Esophagus muscularis mucosa (tissue), 4 donors: Measurements from ENCODE around the gene PSMB7. TPM values are rescaled to one million over a fixed set of nuclear protein-coding genes. Genes with fewer than 3 reads are reported as not detected.

ENCODE experiments used
- DNase-seq: peaks from one replicate; pipeline ENCODE4 v3.0.0-alpha.2; 2017; ENCODE audit errors: extremely low spot score
- H3K27ac ChIP-seq, 4 donors: fragments of 200-600 bp; sonication (generic); replicated peaks in 1 of 4; 1 replicate in 3 of 4; 2 replicates in 1 of 4; pipeline ENCODE4 v1.5.1; 2016 to 2019; ENCODE audit warnings: mild to moderate bottlenecking in 1 of 4
- H3K27me3 ChIP-seq, 4 donors: fragments of 200-600 bp; sonication (generic); one replicate each; pipeline versions ENCODE4 v1.5.1 to v1.6.0; 2016 to 2019
- H3K36me3 ChIP-seq, 4 donors: fragments of 200-600 bp; sonication (generic); one replicate each; pipeline ENCODE4 v1.5.1; 2016 to 2019
- H3K4me1 ChIP-seq, 4 donors: fragments of 200-600 bp; sonication (generic); one replicate each; pipeline ENCODE4 v1.5.1; 2016 to 2019
- H3K4me3 ChIP-seq, 4 donors: fragments of 200-600 bp; sonication (generic); 1 replicate in 2 of 4; 2 replicates in 2 of 4; pipeline ENCODE4 v1.5.1; 2016 to 2019; ENCODE audit warnings: mild to moderate bottlenecking in 4 of 4, moderate library complexity in 1 of 4
- H3K9me3 ChIP-seq, 4 donors: fragments of 200-600 bp; sonication (generic); 1 replicate in 3 of 4; 2 replicates in 1 of 4; pipeline ENCODE4 v1.5.1; 2016 to 2019
- CTCF ChIP-seq, 3 experiments: fragments of 200-600 bp in 2 of 3; fragments of 450-650 bp in 1 of 3; sonication (generic) in 2 of 3; IDR thresholded peaks; one replicate each; pipeline ENCODE4 v1.5.1; 2017 to 2019; ENCODE audit warnings: antibody characterized with exemption in 3 of 3, mild to moderate bottlenecking in 2 of 3, moderate library complexity in 1 of 3
- EP300 ChIP-seq: sonication (generic); formaldehyde crosslinking; IDR thresholded peaks from one replicate; pipeline ENCODE4 v1.6.1; 2017; ENCODE audit warnings: antibody characterized with exemption
- POLR2A ChIP-seq: fragments of 450-650 bp; IDR thresholded peaks from one replicate; pipeline ENCODE4 v1.6.1; 2017; ENCODE audit warnings: antibody characterized with exemption, moderate library complexity, mild to moderate bottlenecking, low read depth
- POLR2AphosphoS5 ChIP-seq, 2 donors: sonication (generic); formaldehyde crosslinking; IDR thresholded peaks; one replicate each; pipeline ENCODE4 v1.6.1; 2017; ENCODE audit warnings: antibody characterized with exemption in 2 of 2
- WGBS: methylation state at CpG from one replicate; pipeline ENCODE4 v1.1.5; 2018; 5-methylcytosine and 5-hydroxymethylcytosine counted together
- intact Hi-C: fragments of 100-400 bp; cut with DNase I; formaldehyde crosslinking; loops from one replicate; pipeline ENCODE4 v1.15.1; 2023
- total RNA-seq, 4 donors: library from RNA; depleted of rRNA; stranded (reverse); fragments of >200 nt; gene quantifications; one replicate each; pipeline versions ENCODE4 v1.1.0 to v1.2.1, GENCODE V29; 2016

Gene PSMB7
- total RNA-seq, 4 donors from 2014 or later = 105 to 124 (median 113) TPM

- H3K27ac ChIP-seq = no peak overlapping the region
- intact Hi-C loops = no loop called here
- no peaks in the 10 kb centered on the region for H3K27me3 ChIP-seq
- WGBS = 44% methylated on average over 9 of the region's 9 CpGs
- peaks cover 46 to 65% (median 50%) of the 10 kb centered on the region in 4 donors for H3K4me1 ChIP-seq
- H3K9me3 ChIP-seq = no peaks in the 10 kb centered on the region
- TF ChIP-seq POLR2A = no peak
- peak in 2 of 3 experiments; percentile 19 to 43 for TF ChIP-seq CTCF (IDR thresholded peaks at IDR 0.05)
- no peak for TF ChIP-seq EP300
- no peak for TF ChIP-seq POLR2AphosphoS5 (IDR thresholded peaks at IDR 0.05)
- H3K36me3 ChIP-seq = peaks cover 0 to 24% (median 13%) of the 10 kb centered on the region in 4 donors
- no peak for DNase-seq
- H3K4me3 ChIP-seq = no peak overlapping the region
These were observed 22.3 kb downstream of the PSMB7 start for GRCh38 chr9:124392871-124393460.

GRCh38 chr9:124392254-124392870, 22.9 kb downstream of the PSMB7 start:
- intact Hi-C loops = no loop called here
- WGBS = 78% methylated on average over 11 of the region's 12 CpGs

DNA sequence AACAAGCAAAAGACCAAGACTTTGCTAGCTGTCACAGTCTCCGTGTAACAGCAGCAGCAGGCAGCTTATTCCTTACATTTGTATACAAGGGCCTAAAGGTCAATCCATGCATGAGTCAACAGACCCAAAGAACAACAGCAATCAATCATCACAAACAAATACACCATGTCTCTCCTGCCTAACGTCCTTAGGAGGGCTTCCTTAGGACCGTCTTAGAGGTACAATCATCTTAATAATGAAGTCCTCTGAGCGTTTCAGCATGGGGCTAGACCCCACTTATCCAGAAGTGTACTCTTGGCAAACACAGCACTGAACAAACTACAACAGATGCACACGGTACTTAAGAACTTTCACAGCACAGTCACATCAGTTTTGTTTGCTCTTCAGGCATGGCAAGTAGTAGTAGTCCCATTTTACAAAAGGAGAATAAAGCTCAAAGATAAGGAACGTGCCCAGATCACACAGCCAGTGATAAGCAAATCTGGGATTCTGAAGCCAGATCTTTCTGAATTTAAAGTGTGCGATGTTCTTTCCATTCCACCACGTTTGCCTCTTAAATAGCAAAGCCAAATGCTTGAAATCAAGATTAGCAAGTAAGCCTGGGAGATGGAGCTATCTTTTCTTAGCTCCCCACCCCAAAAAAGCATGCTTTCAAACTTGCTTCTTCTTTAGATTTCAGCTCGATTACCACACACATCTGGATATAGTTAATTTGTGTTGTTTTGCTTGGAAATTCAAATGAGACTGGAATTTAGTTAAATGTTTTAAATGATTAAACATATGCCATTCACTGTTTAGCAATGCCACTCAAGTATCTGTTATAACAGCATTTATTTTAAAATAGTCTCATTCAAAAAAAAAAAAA, 24.2 kb downstream of the PSMB7 start:
- no peaks in the 10 kb centered on the region for H3K27me3 ChIP-seq
- peaks cover 0 to 14% (median 8%) of the 10 kb centered on the region in 4 donors for H3K36me3 ChIP-seq
- H3K27ac ChIP-seq = no peak overlapping the region
- intact Hi-C loops = no loop called here
- H3K4me3 ChIP-seq = no peak overlapping the region
- 74% methylated on average over 9 of the region's 9 CpGs for WGBS
- DNase-seq = no peak
- TF ChIP-seq POLR2A (no peak), CTCF (IDR thresholded peaks at IDR 0.05) (no peak), EP300 (no peak), POLR2AphosphoS5 (IDR thresholded peaks at IDR 0.05) (no peak)
- peaks cover 51 to 61% (median 56%) of the 10 kb centered on the region in 4 donors for H3K4me1 ChIP-seq
- no peaks in the 10 kb centered on the region for H3K9me3 ChIP-seq

More at GRCh38 chr9:124392254-124392870, 22.9 kb downstream of the PSMB7 start:
- H3K4me3 ChIP-seq = no peak overlapping the region
- DNase-seq = no peak
- peaks cover 47 to 65% (median 55%) of the 10 kb centered on the region in 4 donors for H3K4me1 ChIP-seq
- TF ChIP-seq POLR2AphosphoS5 (IDR thresholded peaks at IDR 0.05) (no peak), CTCF (IDR thresholded peaks at IDR 0.05) (no peak), EP300 (no peak), POLR2A (no peak)
- no peaks in the 10 kb centered on the region for H3K9me3 ChIP-seq
- no peaks in the 10 kb centered on the region for H3K27me3 ChIP-seq
- no peak overlapping the region for H3K27ac ChIP-seq
- H3K36me3 ChIP-seq = peaks cover 0 to 23% (median 13%) of the 10 kb centered on the region in 4 donors

DNA sequence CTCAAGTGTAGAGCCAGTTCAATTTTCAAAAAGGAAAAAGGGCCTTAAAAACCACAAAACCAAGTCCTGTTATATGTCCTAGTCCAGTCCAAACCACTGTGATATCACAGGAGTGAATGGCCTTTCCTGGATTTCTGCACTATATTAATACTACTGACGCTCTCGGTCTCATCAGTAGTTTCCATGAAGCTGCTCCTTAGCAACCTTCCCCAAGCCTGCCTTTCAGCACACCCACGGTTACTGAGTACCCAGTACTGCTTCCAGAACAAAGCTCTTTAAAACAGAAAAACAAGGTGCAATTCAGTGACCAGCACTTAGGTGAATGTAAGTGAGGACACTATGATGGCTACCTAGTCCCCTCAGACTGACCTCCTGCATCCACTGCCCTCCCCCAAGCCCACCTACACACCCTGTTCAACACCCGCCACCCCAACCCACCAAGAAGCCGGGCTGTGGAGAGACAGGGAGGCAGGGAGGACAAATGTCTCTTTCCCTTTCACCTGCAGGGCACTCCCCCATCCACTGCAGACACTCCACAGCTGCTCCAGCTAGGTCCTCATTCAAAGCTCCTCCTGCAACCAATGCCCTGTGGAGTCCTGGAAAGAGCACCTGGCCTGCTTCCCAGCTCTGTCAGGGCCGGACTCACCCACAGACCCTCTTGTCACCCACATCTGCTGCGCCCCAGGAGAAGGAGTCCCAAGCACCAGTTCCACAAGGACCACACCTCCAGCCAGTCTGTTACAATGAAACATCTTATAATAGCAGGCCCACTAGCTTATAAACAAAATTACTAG, 25.9 kb downstream of the PSMB7 start:
- intact Hi-C loops = no loop called here
- DNase-seq = no peak
- no peaks in the 10 kb centered on the region for H3K27me3 ChIP-seq
- TF ChIP-seq POLR2A = no peak
- no peak for TF ChIP-seq POLR2AphosphoS5 (IDR thresholded peaks at IDR 0.05)
- no peak for TF ChIP-seq CTCF (IDR thresholded peaks at IDR 0.05)
- no peak for TF ChIP-seq EP300
- H3K4me3 ChIP-seq = no peak overlapping the region
- peaks cover 51 to 61% (median 53%) of the 10 kb centered on the region in 4 donors for H3K4me1 ChIP-seq
- WGBS = 77% methylated on average over 7 of the region's 7 CpGs
- no peak overlapping the region for H3K27ac ChIP-seq
- H3K36me3 ChIP-seq = peaks cover 0 to 7% (median 3%) of the 10 kb centered on the region in 4 donors
- H3K9me3 ChIP-seq = no peaks in the 10 kb centered on the region
